NCI-H146 treated with DMSO at 0.1 percent for 48 hours (cell line): ENCODE results near the gene ST3GAL5.
"Not testable (repeated sequence)": the region's sequence is repeated elsewhere in the genome, so short reads cannot be mapped to it uniquely, and the experiment has no call there.

Experiments
- DNase-seq: peaks from one replicate; lab custom pipeline; 2025; ENCODE audit not compliant: unreplicated experiment; lab: John Stamatoyannopoulos, UW

Gene ST3GAL5

GRCh38 chr2:85888684-85889626 lies at the start of gene ST3GAL5:
Gene ST3GAL5 (minus strand): TSS chr2:85888990. CDS start chr2:85888905, 85 bp downstream.
- peak; percentile 39 for DNase-seq

- DNase-seq, result no peak
Measured at GRCh38 chr2:85938456-85938855, 49.7 kb upstream of the ST3GAL5 start.

GRCh38 chr2:85937069-85937439 lies 48.3 kb upstream of the ST3GAL5 start:
- no peak for DNase-seq

- no peak for DNase-seq
Measured at GRCh38 chr2:85936421-85937068, 47.8 kb upstream of the ST3GAL5 start.

- no peak for DNase-seq
Measured at GRCh38 chr2:85935746-85936208, 47.0 kb upstream of the ST3GAL5 start.

GRCh38 chr2:85935170-85935745 lies 46.5 kb upstream of the ST3GAL5 start:
- no peak for DNase-seq

- DNase-seq, result no peak
Measured at GRCh38 chr2:85933753-85934594, 45.2 kb upstream of the ST3GAL5 start.

- DNase-seq, result not testable (repeated sequence)
Measured at GRCh38 chr2:85931151-85931550, 42.4 kb upstream of the ST3GAL5 start.

- DNase-seq, result no peak
Measured at GRCh38 chr2:85930129-85931124, 41.6 kb upstream of the ST3GAL5 start.

GRCh38 chr2:85929096-85930050 lies 40.6 kb upstream of the ST3GAL5 start:
- no peak for DNase-seq

- DNase-seq, result no peak
Measured at GRCh38 chr2:85926931-85927661, 38.3 kb upstream of the ST3GAL5 start.

- DNase-seq, result no peak
Measured at GRCh38 chr2:85926526-85926925, 37.7 kb upstream of the ST3GAL5 start.

- DNase-seq, result no peak
Measured at GRCh38 chr2:85925216-85925671, 36.5 kb upstream of the ST3GAL5 start.

GRCh38 chr2:85924522-85924921 lies 35.7 kb upstream of the ST3GAL5 start:
- no peak for DNase-seq

GRCh38 chr2:85922199-85922598 lies 33.4 kb upstream of the ST3GAL5 start:
- no peak for DNase-seq

GRCh38 chr2:85921659-85922058 lies 32.9 kb upstream of the ST3GAL5 start:
- DNase-seq, result no peak

GRCh38 chr2:85920810-85921545 lies 32.2 kb upstream of the ST3GAL5 start:
- DNase-seq, result no peak
